ENCODE data around the gene AGPS.
"Not testable (repeated sequence)": the region's sequence is repeated elsewhere in the genome, so short reads cannot be mapped to it uniquely, and the experiment has no call there.

AGPS gene

GRCh38 chr2:177392373-177393202, at the start of gene AGPS:
AGPS (plus strand) TSS chr2:177392773; CDS start chr2:177392790, 17 bp downstream.
- DNase-seq: peak; percentile 79

GRCh38 chr2:177343773-177344172, 48.8 kb upstream of the AGPS start:
- DNase-seq: no peak

- no peak for DNase-seq
Observed at GRCh38 chr2:177344316-177344715, 48.3 kb upstream of the AGPS start.

GRCh38 chr2:177346192-177346591, 46.4 kb upstream of the AGPS start:
- DNase-seq: no peak

- DNase-seq: no peak
Observed at GRCh38 chr2:177347570-177347969, 45.0 kb upstream of the AGPS start.

GRCh38 chr2:177348118-177348654, 44.4 kb upstream of the AGPS start:
- no peak for DNase-seq

- no peak for DNase-seq
Observed at GRCh38 chr2:177348733-177349693, 43.6 kb upstream of the AGPS start.

- not testable (repeated sequence) for DNase-seq
Observed at GRCh38 chr2:177350624-177351023, 41.9 kb upstream of the AGPS start.

- not testable (repeated sequence) for DNase-seq
Observed at GRCh38 chr2:177351121-177351520, 41.5 kb upstream of the AGPS start.

GRCh38 chr2:177352441-177353186, 40.0 kb upstream of the AGPS start:
- DNase-seq: no peak

- DNase-seq: no peak
Observed at GRCh38 chr2:177353187-177353478, 39.4 kb upstream of the AGPS start.

- not testable (repeated sequence) for DNase-seq
Observed at GRCh38 chr2:177354541-177354940, 38.0 kb upstream of the AGPS start.

GRCh38 chr2:177355874-177356273, 36.7 kb upstream of the AGPS start:
- no peak for DNase-seq

- DNase-seq: no peak
Observed at GRCh38 chr2:177359836-177360595, 32.6 kb upstream of the AGPS start.

- DNase-seq: no peak
Observed at GRCh38 chr2:177362499-177362898, 30.1 kb upstream of the AGPS start.

GRCh38 chr2:177363332-177363731, 29.2 kb upstream of the AGPS start:
- DNase-seq: no peak

GRCh38 chr2:177365764-177366163, 26.8 kb upstream of the AGPS start:
- DNase-seq: not testable (repeated sequence)

GRCh38 chr2:177368023-177368422, 24.6 kb upstream of the AGPS start:
- DNase-seq: not testable (repeated sequence)

- DNase-seq: no peak
Observed at GRCh38 chr2:177379354-177379753, 13.2 kb upstream of the AGPS start.

- DNase-seq: no peak
Observed at GRCh38 chr2:177380181-177380580, 12.4 kb upstream of the AGPS start.

- no peak for DNase-seq
Observed at GRCh38 chr2:177383935-177384334, 8.6 kb upstream of the AGPS start.

- no peak for DNase-seq
Observed at GRCh38 chr2:177385151-177385550, 7.4 kb upstream of the AGPS start.
